ENCODE data around the gene ABCA2. TPM values are rescaled to one million over a fixed set of nuclear protein-coding genes. Genes with fewer than 3 reads are reported as not detected.

The ABCA2 gene
- 2.1 TPM for total RNA-seq (ENCODE audit: unreplicated experiment)
- long read RNA-seq: 0 reads

GRCh38 chr9:137027369-137028262, at the start of gene ABCA2:
ABCA2 (minus strand) TSS chr9:137028237; CDS start chr9:137028140, 97 bp downstream.
- Mint-ChIP-seq H3K27ac (ENCODE audit: unreplicated experiment) (no peak within 1 kb of the TSS), H3K36me3 (ENCODE audit: low read depth, unreplicated experiment) (no peaks in the 10 kb centered on the region)

GRCh38 chr9:137077010-137077747, 49.1 kb upstream of the ABCA2 start, which contains the start of gene UAP1L1:
UAP1L1 (plus strand) TSS chr9:137077517; CDS start chr9:137077533, 16 bp downstream.
- Mint-ChIP-seq H3K27me3 (ENCODE audit: unreplicated experiment) (peaks cover 25% of the 10 kb centered on the region), H3K36me3 (ENCODE audit: low read depth, unreplicated experiment) (no peaks in the 10 kb centered on the region)
- TF ChIP-seq CTCF (IDR thresholded peaks at IDR 0.05; ENCODE audit: unreplicated experiment): no peak

More at GRCh38 chr9:137027369-137028262, at the start of gene ABCA2:
- no peak for TF ChIP-seq CTCF (IDR thresholded peaks at IDR 0.05; ENCODE audit: unreplicated experiment)
- no peaks in the 10 kb centered on the region for H3K9me3 Mint-ChIP-seq (ENCODE audit: unreplicated experiment)
- peak within 1 kb of the TSS; percentile 78 for H3K4me3 Mint-ChIP-seq (ENCODE audit: unreplicated experiment)
- no peaks in the 10 kb centered on the region for H3K4me1 Mint-ChIP-seq (ENCODE audit: unreplicated experiment)
- DNase-seq (ENCODE audit: low spot score): no peak
- peaks cover 14% of the 10 kb centered on the region for H3K27me3 Mint-ChIP-seq (ENCODE audit: unreplicated experiment)

GRCh38 chr9:137076636-137077009, 48.6 kb upstream of the ABCA2 start:
- DNase-seq (ENCODE audit: low spot score): no peak
- H3K4me1 Mint-ChIP-seq (ENCODE audit: unreplicated experiment): no peaks in the 10 kb centered on the region
- no peaks in the 10 kb centered on the region for H3K9me3 Mint-ChIP-seq (ENCODE audit: unreplicated experiment)
- H3K4me3 Mint-ChIP-seq (ENCODE audit: unreplicated experiment): no peak overlapping the region
- TF ChIP-seq CTCF (IDR thresholded peaks at IDR 0.05; ENCODE audit: unreplicated experiment): no peak
- peak overlapping the region; percentile 24 for H3K27ac Mint-ChIP-seq (ENCODE audit: unreplicated experiment)
- H3K27me3 Mint-ChIP-seq (ENCODE audit: unreplicated experiment): peaks cover 22% of the 10 kb centered on the region
- no peaks in the 10 kb centered on the region for H3K36me3 Mint-ChIP-seq (ENCODE audit: low read depth, unreplicated experiment)

More at GRCh38 chr9:137077010-137077747, 49.1 kb upstream of the ABCA2 start, which contains the start of gene UAP1L1:
- H3K27ac Mint-ChIP-seq (ENCODE audit: unreplicated experiment): peak within 1 kb of the TSS; percentile 24
- H3K4me1 Mint-ChIP-seq (ENCODE audit: unreplicated experiment): no peaks in the 10 kb centered on the region
- no peaks in the 10 kb centered on the region for H3K9me3 Mint-ChIP-seq (ENCODE audit: unreplicated experiment)
- H3K4me3 Mint-ChIP-seq (ENCODE audit: unreplicated experiment): no peak within 1 kb of the TSS
- DNase-seq (ENCODE audit: low spot score): peak; percentile 39

GRCh38 chr9:137075275-137075775, 47.3 kb upstream of the ABCA2 start:
- Mint-ChIP-seq H3K9me3 (ENCODE audit: unreplicated experiment) (no peaks in the 10 kb centered on the region), H3K27me3 (ENCODE audit: unreplicated experiment) (peaks cover 25% of the 10 kb centered on the region), H3K36me3 (ENCODE audit: low read depth, unreplicated experiment) (no peaks in the 10 kb centered on the region), H3K4me1 (ENCODE audit: unreplicated experiment) (peaks cover 4% of the 10 kb centered on the region), H3K27ac (ENCODE audit: unreplicated experiment) (no peak overlapping the region), H3K4me3 (ENCODE audit: unreplicated experiment) (no peak overlapping the region)
- DNase-seq (ENCODE audit: low spot score): no peak
- TF ChIP-seq CTCF (IDR thresholded peaks at IDR 0.05; ENCODE audit: unreplicated experiment): no peak
